PC-9 (cell line): ENCODE measurements around the gene PLB1. TPM values are rescaled to one million over a fixed set of nuclear protein-coding genes. Genes with fewer than 3 reads are reported as not detected.

Source experiments
- BruUV-seq: library from RNA; stranded (reverse); fragments of 400-500 nt; replicated peaks from 2 replicates; lab custom pipeline; 2021; lab: Mats Ljungman, UMichigan
- CTCF ChIA-PET: fragments of 300-600 bp; sonication (Branson Sonifier 250); formaldehyde crosslinking; loops from one replicate; lab custom pipeline; 2022; ENCODE audit warnings: antibody characterized with exemption; lab: Charles Lee
- POLR2A ChIA-PET: fragments of 300-600 bp; sonication (Branson Sonifier 250); formaldehyde crosslinking; loops from one replicate; lab custom pipeline; 2022; ENCODE audit warnings: antibody characterized with exemption; ENCODE audit not compliant: unreplicated experiment; lab: Charles Lee
- DNase-seq, 2 experiments: peaks; one replicate each; pipeline versions ENCODE4 v3.0.0 to v3.0.0-alpha.2; 2015 to 2022; ENCODE audit warnings: mixed read lengths in 1 of 2
- H2AFZ ChIP-seq: fragments of 200-600 bp; sonication (generic); 2 replicates; pipeline ENCODE4 v1.8.1; 2017; ENCODE audit warnings: antibody characterized with exemption
- H3F3A ChIP-seq: fragments of 200-600 bp; sonication (generic); 2 replicates; pipeline ENCODE4 v1.8.1; 2017; ENCODE audit warnings: antibody characterized with exemption, mild to moderate bottlenecking, low read depth; ENCODE audit not compliant: insufficient read depth
- H3K27ac ChIP-seq: fragments of 200-600 bp; sonication (generic); 2 replicates; pipeline ENCODE4 v1.6.1; 2016; ENCODE audit warnings: mixed run types
- H3K27me3 ChIP-seq: fragments of 200-600 bp; sonication (generic); 2 replicates; pipeline ENCODE4 v1.6.1; 2016; ENCODE audit warnings: low read depth, mixed run types; ENCODE audit not compliant: insufficient read depth
- H3K36me3 ChIP-seq: fragments of 200-600 bp; sonication (generic); 2 replicates; pipeline ENCODE4 v1.6.1; 2016; ENCODE audit warnings: low read depth, mixed run types
- H3K4me1 ChIP-seq: fragments of 200-600 bp; sonication (generic); replicated peaks from 2 replicates; pipeline ENCODE4 v1.6.1; 2016; ENCODE audit warnings: mixed run types; ENCODE audit not compliant: insufficient read depth
- H3K4me2 ChIP-seq: fragments of 200-600 bp; sonication (generic); 2 replicates; pipeline ENCODE4 v1.6.1; 2017; ENCODE audit warnings: mixed run types
- H3K4me3 ChIP-seq: fragments of 200-600 bp; sonication (generic); 2 replicates; pipeline ENCODE4 v1.6.1; 2016; ENCODE audit warnings: mixed run types
- H3K79me2 ChIP-seq: fragments of 200-600 bp; sonication (generic); 2 replicates; pipeline ENCODE4 v1.6.1; 2017; ENCODE audit warnings: low read depth, mixed run types
- H3K9me2 ChIP-seq: fragments of 200-600 bp; sonication (generic); 2 replicates; pipeline ENCODE4 v1.8.1; 2017; ENCODE audit warnings: mild to moderate bottlenecking; ENCODE audit not compliant: insufficient read depth
- H3K9me3 ChIP-seq: fragments of 200-600 bp; sonication (generic); 2 replicates; pipeline ENCODE4 v1.8.1; 2016; ENCODE audit warnings: low read depth; ENCODE audit not compliant: insufficient read depth
- H4K20me1 ChIP-seq: fragments of 200-600 bp; sonication (generic); 2 replicates; pipeline ENCODE4 v1.8.1; 2017; ENCODE audit not compliant: insufficient read depth
- EZH2 ChIP-seq: fragments of 200-600 bp; sonication (generic); IDR thresholded peaks from 2 replicates; pipeline ENCODE4 v1.8.0; 2017; ENCODE audit warnings: antibody characterized with exemption, low read depth
- intact Hi-C: fragments of 100-400 bp; cut with micrococcal nuclease; formaldehyde crosslinking; loops from one replicate; pipeline ENCODE4 v1.10.0; 2022; ENCODE audit not compliant: unreplicated experiment
- total RNA-seq: library from RNA; stranded (reverse); gene quantifications from 2 replicates; pipeline ENCODE4 v1.2.3, GENCODE V29; 2021
- TF ChIP-seq, protein P1 (sequence below): fragments of 200-600 bp; sonication (generic); conservative IDR thresholded peaks from 2 replicates; pipeline ENCODE4 v1.6.1; 2017; ENCODE audit warnings: mixed run types, antibody characterized with exemption, mild to moderate bottlenecking, moderate library complexity

PLB1 gene
- total RNA-seq, 1 experiment from 2014 or later = 2.7 TPM

DNA sequence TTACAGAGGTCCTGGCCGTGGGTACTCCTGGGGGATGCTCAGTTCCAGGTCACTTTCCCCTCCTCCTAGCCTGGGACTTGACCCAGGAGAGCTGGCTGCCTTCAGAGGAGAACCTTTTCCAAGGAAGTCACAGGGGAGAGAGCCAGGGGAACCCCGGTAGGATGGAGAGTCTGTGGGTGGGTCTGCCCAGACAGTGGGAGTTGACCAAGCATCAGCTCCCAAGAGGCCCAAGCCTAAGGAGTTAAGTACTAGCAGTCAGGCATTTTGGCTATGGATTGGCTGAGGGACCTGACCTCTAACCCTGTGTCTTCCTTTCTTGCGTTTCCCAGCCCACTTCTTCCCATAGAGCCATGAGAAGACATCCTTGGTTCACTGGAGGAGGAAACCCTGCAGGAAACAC lies 48.8 kb upstream of the PLB1 start:
- Histone ChIP-seq H3K27ac (peak overlapping the region; percentile 65; the same call in 1 of the 2 replicates), H4K20me1 (no peaks in the 10 kb centered on the region), H3K36me3 (no peaks in the 10 kb centered on the region), H3K4me3 (no peak overlapping the region), H3K4me1 (peaks cover 66% of the 10 kb centered on the region), H2AFZ (no peak overlapping the region), H3K9me2 (no peaks in the 10 kb centered on the region), H3K79me2 (no peaks in the 10 kb centered on the region), H3K4me2 (no peak overlapping the region), H3K9me3 (no peaks in the 10 kb centered on the region), H3F3A (peaks cover 51% of the 10 kb centered on the region), H3K27me3 (no peaks in the 10 kb centered on the region)
- no TSS peak for BruUV-seq
- no peak for DNase-seq
- ChIA-PET CTCF (no interaction called here), POLR2A (no interaction called here)
- TF ChIP-seq, protein P1, sequence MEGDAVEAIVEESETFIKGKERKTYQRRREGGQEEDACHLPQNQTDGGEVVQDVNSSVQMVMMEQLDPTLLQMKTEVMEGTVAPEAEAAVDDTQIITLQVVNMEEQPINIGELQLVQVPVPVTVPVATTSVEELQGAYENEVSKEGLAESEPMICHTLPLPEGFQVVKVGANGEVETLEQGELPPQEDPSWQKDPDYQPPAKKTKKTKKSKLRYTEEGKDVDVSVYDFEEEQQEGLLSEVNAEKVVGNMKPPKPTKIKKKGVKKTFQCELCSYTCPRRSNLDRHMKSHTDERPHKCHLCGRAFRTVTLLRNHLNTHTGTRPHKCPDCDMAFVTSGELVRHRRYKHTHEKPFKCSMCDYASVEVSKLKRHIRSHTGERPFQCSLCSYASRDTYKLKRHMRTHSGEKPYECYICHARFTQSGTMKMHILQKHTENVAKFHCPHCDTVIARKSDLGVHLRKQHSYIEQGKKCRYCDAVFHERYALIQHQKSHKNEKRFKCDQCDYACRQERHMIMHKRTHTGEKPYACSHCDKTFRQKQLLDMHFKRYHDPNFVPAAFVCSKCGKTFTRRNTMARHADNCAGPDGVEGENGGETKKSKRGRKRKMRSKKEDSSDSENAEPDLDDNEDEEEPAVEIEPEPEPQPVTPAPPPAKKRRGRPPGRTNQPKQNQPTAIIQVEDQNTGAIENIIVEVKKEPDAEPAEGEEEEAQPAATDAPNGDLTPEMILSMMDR = no peak
- no peak for TF ChIP-seq EZH2
- intact Hi-C loops = no loop called here

DNA sequence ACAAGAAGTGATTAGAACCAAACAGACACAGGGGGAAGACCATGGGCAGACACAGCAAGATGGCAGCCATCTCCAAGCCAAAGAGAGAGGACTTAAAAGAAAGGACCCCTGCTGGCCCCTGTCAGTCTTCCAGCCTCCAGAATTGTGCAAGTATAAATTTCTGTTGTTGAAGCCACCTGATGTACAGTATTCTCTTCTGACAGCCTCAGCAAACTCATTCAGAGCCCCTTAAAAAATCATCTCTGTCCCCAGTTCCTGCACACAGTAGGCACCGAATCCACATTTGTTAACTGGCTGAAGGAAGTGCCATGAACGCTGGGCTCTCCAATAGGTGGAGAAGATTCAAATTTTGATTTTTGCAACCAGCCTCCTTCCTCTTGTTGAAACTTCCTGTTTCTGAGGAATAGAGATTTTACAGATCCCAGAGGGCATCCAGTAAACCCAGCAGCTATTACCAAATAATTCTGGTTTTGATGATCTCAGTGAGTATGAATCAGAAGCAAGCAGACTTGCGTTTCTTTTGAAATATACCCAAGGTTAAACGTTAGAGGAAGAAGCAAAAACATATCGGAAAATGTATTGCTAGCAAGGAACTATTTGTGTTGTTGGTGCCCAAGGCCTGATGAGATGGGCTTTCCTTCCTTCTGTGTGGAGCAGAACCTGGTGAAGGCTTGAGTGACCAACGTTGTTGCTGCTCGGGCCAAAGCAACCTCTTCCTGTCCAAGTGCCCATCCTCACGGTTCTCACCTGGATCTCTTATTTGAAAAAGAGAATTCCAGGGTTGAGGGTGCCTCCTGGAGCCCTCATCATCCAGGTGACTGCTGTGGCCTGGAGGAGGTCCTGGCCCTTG lies 47.7 kb upstream of the PLB1 start:
- POLR2A ChIA-PET = no interaction called here
- peak overlapping the region; percentile 65 for H3K27ac ChIP-seq
- intact Hi-C loops = loop anchor here (2.0 kb wide), 1 partner anchor 649 kb away; no protein-coding TSS in a partner anchor
- CTCF ChIA-PET = no interaction called here
- no peak for TF ChIP-seq EZH2
- TF ChIP-seq, protein P1 = no peak
- no peak overlapping the region for H3K4me3 ChIP-seq
- no peaks in the 10 kb centered on the region for H3K9me3 ChIP-seq
- H3K79me2 ChIP-seq = no peaks in the 10 kb centered on the region
- H3K4me2 ChIP-seq = peak overlapping the region; percentile 40
- peaks cover 71% of the 10 kb centered on the region for H3K4me1 ChIP-seq
- no TSS peak for BruUV-seq
- peak in 1 of 2 experiments; percentile 87 for DNase-seq
- H3K27me3 ChIP-seq = no peaks in the 10 kb centered on the region
- H3K36me3 ChIP-seq = no peaks in the 10 kb centered on the region
- no peaks in the 10 kb centered on the region for H4K20me1 ChIP-seq
- no peak overlapping the region for H2AFZ ChIP-seq
- H3K9me2 ChIP-seq = no peaks in the 10 kb centered on the region
- H3F3A ChIP-seq = peaks cover 56% of the 10 kb centered on the region

DNA sequence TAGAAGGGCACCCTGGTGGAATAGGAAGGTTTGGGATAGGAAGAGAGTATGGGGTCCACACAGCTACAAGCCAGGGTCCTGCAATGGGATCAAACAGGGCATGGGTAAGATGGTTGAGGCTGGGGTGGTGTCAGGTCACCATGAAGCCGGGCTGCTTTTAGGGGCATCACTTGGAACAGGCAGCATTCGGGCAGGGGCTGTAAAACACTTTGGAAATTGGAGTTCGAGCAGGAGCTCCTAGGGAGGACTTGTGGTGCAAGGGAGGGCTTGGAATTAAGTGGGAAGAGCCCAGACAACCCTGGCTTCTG lies 47.1 kb upstream of the PLB1 start:
- Histone ChIP-seq H3K4me3 (no peak overlapping the region), H4K20me1 (no peaks in the 10 kb centered on the region), H2AFZ (no peak overlapping the region), H3K4me1 (peaks cover 77% of the 10 kb centered on the region), H3K9me2 (no peaks in the 10 kb centered on the region), H3K4me2 (peak overlapping the region; percentile 40), H3K9me3 (no peaks in the 10 kb centered on the region), H3K79me2 (no peaks in the 10 kb centered on the region), H3K36me3 (no peaks in the 10 kb centered on the region), H3F3A (peaks cover 56% of the 10 kb centered on the region), H3K27ac (peak overlapping the region; percentile 65), H3K27me3 (no peaks in the 10 kb centered on the region)
- ChIA-PET CTCF (no interaction called here), POLR2A (no interaction called here)
- BruUV-seq = no TSS peak
- intact Hi-C loops = loop anchor here (1.0 to 2.0 kb wide), 3 partner anchors 12 to 650 kb away; no protein-coding TSS in a partner anchor
- no peak for DNase-seq
- TF ChIP-seq, protein P1 = no peak
- TF ChIP-seq EZH2 = no peak
